Retinal pigment epithelial cell (primary cell): ENCODE measurements around the gene ADAMTS14.

Experiments
- DNase-seq: peaks from one replicate; pipeline ENCODE4 v3.0.0-alpha.2; 2010; ENCODE audit warnings: low read depth
- H3K4me3 ChIP-seq: 2 replicates; pipeline ENCODE4 v1.5.1; 2011; ENCODE audit warnings: mild to moderate bottlenecking, low read length, control low read depth, moderate library complexity
- CTCF ChIP-seq: conservative IDR thresholded peaks from 2 replicates; pipeline ENCODE4 v1.5.1; 2011; ENCODE audit warnings: low read depth, low read length, control low read depth, inconsistent platforms

The ADAMTS14 gene

GRCh38 chr10:70780772-70781171, 108.5 kb downstream of the ADAMTS14 start:
- TF ChIP-seq CTCF, result no peak
- no peak for DNase-seq
- no peak overlapping the region for H3K4me3 ChIP-seq

DNA sequence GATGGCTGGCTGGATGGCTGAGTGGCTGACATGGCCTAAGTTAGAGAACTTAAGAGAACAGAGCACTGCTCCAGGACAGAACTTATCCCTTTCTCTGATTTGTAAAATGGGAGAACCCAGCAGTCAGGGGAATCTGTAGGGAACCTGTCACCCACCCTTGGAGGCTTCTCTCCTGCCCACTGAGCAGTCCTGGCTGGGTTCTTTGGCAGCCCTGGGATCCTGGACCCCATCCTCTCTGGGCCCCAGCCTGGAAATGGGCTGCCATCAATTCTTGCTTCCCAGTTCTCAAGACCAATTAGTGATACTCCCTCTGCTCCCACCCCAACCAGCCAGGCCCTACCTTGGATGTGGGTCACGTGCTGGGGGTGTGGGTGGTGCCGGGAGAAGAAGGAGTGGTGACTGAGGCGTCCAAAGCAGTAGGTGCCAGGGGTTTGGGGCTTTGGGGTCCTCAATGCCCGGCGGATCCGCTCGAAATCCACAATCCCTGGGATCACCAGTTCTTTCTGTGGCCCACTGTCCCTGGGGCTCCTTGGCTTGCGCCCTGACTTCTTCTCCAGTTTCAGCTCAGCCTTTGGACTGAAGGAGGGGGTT, 109.2 kb downstream of the ADAMTS14 start:
- no peak for TF ChIP-seq CTCF
- DNase-seq, result no peak
- H3K4me3 ChIP-seq, result no peak overlapping the region

DNA sequence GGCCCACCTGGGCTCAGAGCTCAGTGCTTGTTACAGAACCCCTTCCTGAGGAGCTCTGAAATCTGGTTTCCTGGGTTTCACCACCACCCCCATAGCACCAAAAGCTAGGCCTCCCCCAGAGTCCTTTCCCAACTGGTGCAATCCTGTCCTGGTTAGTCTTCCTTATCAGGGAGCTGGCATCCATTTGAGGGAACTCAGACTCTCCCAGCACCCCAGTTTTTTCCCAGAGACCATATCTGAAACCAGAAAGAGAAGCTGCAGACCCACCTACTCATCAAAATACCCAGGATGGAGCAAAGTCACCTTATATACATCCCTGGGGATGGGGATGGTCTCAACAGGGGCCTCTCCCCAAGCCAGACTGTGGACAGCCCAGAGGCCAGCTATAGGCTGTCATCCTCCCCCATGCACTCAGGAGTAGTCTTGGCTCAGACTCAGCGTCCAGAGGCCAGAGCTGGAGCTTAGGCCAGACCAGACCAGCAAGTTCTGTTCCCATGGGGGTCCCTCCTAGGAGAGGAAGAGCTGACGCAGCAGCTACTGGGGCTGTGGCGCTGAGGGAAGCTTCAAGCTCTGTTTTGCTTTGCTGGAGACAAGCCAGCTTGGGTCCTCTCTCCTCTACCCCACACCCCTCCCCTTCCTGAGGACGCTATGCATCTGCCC, 109.9 kb downstream of the ADAMTS14 start:
- TF ChIP-seq CTCF, result no peak
- no peak for DNase-seq
- no peak overlapping the region for H3K4me3 ChIP-seq

- no peak for DNase-seq
- no peak for TF ChIP-seq CTCF
Observed at GRCh38 chr10:70782746-70783680, 110.7 kb downstream of the ADAMTS14 start.

DNA sequence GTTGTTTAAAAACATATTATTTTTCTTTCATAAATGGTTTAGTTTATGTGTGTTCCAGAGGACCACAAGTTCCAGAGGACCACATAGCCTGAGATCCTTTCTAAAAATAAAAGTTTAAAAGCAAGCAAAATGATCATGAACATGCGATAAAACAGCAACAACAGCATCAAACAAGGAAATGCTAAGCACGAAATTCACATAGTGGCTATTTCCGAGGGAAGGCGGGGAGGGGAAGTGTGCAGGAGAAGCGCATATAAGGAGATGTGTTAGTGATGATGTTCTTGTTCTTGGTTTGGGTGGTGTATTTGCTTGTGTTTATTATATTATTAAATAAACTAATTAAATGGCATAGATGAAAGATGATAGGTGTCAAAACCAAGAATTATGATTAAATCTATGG, 111.7 kb downstream of the ADAMTS14 start:
- TF ChIP-seq CTCF, result no peak
- no peak for DNase-seq
- H3K4me3 ChIP-seq, result no peak overlapping the region

More at GRCh38 chr10:70782746-70783680, 110.7 kb downstream of the ADAMTS14 start:
- no peak overlapping the region for H3K4me3 ChIP-seq

DNA sequence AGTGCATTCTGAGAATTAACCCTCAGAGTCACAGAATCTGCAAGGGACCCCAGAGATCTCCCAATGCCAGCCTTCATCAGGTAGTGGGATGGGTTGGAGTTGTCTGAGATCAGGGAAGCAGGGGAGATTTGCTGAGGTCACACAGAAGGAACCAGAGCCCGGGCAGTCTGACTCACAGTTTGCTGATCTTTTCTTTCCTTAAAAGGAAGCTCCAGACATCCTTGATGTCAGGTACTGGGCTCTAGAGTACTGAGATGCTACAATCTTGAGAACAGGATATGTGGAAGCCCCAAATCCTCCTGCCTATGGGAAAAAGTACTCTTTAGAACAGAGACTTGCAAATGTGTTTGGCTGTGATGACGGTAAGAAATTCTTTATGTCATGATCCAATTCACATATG, 112.2 kb downstream of the ADAMTS14 start:
- TF ChIP-seq CTCF, result no peak
- H3K4me3 ChIP-seq, result no peak overlapping the region
- DNase-seq, result no peak

DNA sequence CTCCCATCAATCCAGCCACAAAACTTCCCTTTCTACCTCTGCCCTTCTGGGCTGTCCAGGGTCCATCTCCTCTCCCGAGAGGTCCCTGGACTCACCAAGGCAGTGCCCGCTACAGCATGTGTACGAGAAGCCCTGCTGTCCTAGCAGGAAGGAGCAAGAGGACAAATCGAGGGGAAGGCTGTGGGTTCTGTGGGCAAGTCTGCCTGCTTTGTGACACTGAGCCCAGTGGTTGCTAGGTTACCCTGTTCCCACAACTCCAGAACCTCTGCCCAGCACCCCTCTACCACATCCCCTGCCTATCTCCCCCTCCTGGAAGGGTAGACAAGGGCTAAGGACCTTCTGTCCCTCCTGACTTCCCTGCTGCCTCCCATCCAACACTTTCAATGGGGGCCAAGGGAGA, 112.9 kb downstream of the ADAMTS14 start, which contains the start of gene TBATA:
TSS of gene TBATA (minus strand) at position 188 of the 400 bp plus-strand sequence. CDS start 1,998 bp downstream, outside the sequence.
- no peak within 1 kb of the TSS for H3K4me3 ChIP-seq
- DNase-seq, result no peak
- TF ChIP-seq CTCF, result no peak
